Sigmoid colon (tissue), 4 donors: ENCODE data around the gene ATP6V1F.

Source experiments
- POLR2AphosphoS5 ChIP-seq, 4 donors: sonication (generic); formaldehyde crosslinking; IDR thresholded peaks; one replicate each; pipeline ENCODE4 v1.6.1; 2017; ENCODE audit warnings: antibody characterized with exemption in 4 of 4
- TF ChIP-seq, protein P1 (sequence below), 4 experiments: fragments of 450-650 bp in 3 of 4; fragments of 200-600 bp in 1 of 4; IDR thresholded peaks; one replicate each; pipeline ENCODE4 v1.5.1; 2016 to 2019; ENCODE audit warnings: antibody characterized with exemption in 4 of 4, mild to moderate bottlenecking in 3 of 4, moderate library complexity in 2 of 4

- TF ChIP-seq, protein P1, sequence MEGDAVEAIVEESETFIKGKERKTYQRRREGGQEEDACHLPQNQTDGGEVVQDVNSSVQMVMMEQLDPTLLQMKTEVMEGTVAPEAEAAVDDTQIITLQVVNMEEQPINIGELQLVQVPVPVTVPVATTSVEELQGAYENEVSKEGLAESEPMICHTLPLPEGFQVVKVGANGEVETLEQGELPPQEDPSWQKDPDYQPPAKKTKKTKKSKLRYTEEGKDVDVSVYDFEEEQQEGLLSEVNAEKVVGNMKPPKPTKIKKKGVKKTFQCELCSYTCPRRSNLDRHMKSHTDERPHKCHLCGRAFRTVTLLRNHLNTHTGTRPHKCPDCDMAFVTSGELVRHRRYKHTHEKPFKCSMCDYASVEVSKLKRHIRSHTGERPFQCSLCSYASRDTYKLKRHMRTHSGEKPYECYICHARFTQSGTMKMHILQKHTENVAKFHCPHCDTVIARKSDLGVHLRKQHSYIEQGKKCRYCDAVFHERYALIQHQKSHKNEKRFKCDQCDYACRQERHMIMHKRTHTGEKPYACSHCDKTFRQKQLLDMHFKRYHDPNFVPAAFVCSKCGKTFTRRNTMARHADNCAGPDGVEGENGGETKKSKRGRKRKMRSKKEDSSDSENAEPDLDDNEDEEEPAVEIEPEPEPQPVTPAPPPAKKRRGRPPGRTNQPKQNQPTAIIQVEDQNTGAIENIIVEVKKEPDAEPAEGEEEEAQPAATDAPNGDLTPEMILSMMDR (IDR thresholded peaks at IDR 0.05), result no peak
- no peak for TF ChIP-seq POLR2AphosphoS5 (IDR thresholded peaks at IDR 0.05)
Observed at GRCh38 chr7:128836729-128837348, 25.8 kb upstream of the ATP6V1F start.
